ENCODE results near the gene PCSK6.

GRCh38 chr15:101324524-101325177 is 164.9 kb downstream of the PCSK6 start:
- TF ChIP-seq, protein P1, sequence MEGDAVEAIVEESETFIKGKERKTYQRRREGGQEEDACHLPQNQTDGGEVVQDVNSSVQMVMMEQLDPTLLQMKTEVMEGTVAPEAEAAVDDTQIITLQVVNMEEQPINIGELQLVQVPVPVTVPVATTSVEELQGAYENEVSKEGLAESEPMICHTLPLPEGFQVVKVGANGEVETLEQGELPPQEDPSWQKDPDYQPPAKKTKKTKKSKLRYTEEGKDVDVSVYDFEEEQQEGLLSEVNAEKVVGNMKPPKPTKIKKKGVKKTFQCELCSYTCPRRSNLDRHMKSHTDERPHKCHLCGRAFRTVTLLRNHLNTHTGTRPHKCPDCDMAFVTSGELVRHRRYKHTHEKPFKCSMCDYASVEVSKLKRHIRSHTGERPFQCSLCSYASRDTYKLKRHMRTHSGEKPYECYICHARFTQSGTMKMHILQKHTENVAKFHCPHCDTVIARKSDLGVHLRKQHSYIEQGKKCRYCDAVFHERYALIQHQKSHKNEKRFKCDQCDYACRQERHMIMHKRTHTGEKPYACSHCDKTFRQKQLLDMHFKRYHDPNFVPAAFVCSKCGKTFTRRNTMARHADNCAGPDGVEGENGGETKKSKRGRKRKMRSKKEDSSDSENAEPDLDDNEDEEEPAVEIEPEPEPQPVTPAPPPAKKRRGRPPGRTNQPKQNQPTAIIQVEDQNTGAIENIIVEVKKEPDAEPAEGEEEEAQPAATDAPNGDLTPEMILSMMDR (IDR thresholded peaks at IDR 0.05) = no peak
- TF ChIP-seq EP300 (IDR thresholded peaks at IDR 0.05) (no peak), POLR2A (IDR thresholded peaks at IDR 0.05) (no peak)
